ENCODE data around the gene MORN5.

The MORN5 gene

DNA sequence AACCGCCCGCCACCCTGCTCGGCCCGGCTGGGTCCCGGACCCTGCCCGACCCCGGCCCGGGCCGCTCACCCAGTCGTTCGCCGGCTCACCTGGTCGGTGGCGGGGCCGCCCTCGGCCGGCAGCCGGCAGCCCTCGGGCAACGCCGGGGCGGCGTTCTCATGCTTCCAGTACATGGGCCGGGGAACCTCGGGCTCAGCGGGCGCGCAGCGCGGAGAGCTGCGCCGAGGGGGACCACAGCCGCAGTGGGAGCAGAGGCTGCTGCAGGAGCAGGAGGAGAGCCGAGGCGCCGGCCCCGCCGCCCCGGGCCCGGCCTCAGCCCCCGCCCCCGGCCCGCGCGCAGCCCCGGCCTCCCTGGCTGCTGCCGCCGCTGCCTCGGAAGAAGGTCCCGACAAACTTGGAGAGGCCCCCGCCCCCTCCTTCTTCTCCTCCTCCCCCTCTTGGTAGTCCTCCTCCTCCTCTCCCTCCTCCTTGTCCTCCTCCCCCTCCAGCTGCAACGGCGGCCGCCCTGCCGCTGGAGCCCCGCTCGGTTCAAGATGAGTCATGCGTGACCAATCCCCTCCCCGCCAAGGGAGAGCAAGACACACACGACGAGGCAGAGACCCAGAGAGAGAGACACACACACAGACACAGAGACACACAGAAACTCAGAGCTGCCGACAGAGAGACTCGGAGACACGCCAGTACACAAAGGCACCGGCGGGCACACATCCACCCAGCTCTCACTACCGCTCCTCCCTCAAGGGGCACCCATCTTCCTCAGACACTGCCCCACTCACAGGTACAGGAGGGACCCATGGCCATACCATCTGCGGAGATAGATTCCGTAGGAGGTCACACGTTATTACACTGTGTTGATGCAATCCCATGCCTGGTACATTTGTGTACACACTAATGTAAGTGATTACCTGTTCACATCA, 69.1 kb downstream of the MORN5 start, which contains the start of gene LHX6:
Gene LHX6, minus strand, starts transcription at position 390 of the 917 bp plus-strand sequence. Its CDS starts 217 bp downstream, at position 173.
- TF ChIP-seq, protein P1, sequence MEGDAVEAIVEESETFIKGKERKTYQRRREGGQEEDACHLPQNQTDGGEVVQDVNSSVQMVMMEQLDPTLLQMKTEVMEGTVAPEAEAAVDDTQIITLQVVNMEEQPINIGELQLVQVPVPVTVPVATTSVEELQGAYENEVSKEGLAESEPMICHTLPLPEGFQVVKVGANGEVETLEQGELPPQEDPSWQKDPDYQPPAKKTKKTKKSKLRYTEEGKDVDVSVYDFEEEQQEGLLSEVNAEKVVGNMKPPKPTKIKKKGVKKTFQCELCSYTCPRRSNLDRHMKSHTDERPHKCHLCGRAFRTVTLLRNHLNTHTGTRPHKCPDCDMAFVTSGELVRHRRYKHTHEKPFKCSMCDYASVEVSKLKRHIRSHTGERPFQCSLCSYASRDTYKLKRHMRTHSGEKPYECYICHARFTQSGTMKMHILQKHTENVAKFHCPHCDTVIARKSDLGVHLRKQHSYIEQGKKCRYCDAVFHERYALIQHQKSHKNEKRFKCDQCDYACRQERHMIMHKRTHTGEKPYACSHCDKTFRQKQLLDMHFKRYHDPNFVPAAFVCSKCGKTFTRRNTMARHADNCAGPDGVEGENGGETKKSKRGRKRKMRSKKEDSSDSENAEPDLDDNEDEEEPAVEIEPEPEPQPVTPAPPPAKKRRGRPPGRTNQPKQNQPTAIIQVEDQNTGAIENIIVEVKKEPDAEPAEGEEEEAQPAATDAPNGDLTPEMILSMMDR (conservative IDR thresholded peaks at IDR 0.05): no peak
- H3K27ac ChIP-seq: no peak within 1 kb of the TSS; the same call in 1 of the 2 replicates

DNA sequence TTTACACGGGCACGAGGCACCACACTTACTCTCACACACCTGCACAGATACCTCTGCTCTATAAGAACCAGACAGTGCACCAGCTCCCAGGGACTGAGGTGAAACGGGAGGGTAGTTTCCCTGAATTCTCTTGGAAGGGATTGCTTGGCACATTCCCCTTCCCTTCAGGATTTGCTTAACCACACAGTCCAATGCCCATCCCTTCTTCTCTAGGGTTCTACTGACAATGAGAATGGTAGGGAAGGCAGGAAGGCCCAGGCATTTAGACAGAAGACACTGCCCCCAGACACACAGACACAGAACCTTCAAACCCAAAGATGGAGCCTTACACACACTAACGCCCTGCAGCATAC, 69.8 kb downstream of the MORN5 start:
- H3K27ac ChIP-seq: no peak overlapping the region
- TF ChIP-seq, protein P1 (conservative IDR thresholded peaks at IDR 0.05): no peak

DNA sequence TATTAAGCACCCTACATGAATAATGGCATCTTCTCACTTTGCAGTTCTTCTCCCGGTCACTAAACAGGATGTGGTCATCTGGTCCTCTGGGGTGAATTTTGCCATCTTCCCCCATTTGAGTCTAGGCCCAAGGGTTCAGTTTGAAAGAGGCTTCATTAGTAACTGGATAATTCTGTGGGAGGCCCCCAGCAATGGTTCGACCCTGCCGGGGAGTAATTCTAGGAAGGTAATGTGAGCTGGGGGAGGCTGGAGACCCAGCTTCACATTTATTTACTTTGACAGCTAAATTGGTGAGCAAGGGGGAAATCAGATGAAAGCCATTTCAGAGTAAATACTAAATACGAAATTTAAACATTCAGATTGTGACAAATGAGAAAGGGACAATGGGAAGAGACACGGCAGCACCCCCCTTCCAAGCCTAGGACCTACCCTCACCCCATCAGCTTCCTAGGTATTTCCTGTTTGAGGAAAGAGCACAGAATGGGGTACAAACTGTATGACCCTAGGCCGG, 73.1 kb downstream of the MORN5 start:
- TF ChIP-seq, protein P1 (conservative IDR thresholded peaks at IDR 0.05): no peak

DNA sequence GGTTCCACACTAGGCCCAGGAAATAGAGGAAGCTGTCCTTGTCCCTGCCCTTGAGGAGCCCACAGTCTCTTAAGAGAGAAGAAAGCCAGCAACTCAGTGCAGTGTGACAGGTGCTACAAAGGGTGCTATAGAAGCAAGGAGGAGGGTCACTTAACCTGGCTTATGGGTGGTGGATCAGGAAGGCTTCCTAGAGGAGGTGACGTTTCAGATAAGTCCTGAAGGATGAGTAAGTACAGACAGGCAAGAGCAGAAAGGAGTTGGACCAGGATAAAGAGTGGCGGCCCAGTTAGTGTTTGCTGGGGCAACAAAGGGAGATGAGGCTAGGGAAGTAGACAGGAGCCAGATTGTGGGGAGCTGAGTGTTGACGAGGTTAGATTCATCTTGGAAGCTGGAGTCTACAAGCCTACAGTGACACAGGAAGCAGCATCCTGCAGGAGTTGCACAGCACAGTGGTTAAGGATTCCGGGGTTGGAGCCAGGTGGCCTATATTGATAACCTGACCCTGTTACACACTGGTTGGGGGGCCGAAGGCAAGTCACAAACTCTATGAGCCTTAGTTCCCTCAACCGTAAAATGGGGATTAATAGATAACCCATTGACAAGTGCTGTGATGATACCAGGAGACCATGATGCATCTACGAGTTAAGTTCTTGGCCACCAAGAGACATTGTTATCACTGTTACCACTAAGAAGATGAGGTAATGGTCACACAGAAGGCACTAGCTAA, 74.5 kb downstream of the MORN5 start:
- TF ChIP-seq, protein P1 (conservative IDR thresholded peaks at IDR 0.05): no peak
- no peak overlapping the region for H3K27ac ChIP-seq

More for the DNA sequence above, 73.1 kb downstream of the MORN5 start:
- no peak overlapping the region for H3K27ac ChIP-seq

DNA sequence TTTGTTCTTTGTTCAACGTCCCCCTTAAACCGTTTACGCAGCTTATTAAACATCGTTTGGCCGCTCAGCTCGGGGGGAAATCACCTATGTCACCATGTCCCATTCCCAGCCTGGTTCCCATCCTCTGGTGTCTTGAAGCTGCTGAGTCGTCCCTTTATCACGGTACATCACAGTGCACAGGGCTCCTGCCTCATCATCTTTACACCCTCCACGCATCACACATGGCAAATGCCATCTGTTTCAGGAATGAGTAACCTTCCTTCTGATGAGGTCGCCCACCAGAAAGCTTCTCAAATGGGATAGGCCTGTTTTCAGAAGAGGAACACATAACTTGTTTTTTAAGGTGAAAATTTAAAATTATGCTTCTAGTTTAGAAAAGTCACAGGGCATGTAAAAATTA, 77.0 kb downstream of the MORN5 start:
- H3K27ac ChIP-seq: no peak overlapping the region
- TF ChIP-seq, protein P1 (conservative IDR thresholded peaks at IDR 0.05): no peak

DNA sequence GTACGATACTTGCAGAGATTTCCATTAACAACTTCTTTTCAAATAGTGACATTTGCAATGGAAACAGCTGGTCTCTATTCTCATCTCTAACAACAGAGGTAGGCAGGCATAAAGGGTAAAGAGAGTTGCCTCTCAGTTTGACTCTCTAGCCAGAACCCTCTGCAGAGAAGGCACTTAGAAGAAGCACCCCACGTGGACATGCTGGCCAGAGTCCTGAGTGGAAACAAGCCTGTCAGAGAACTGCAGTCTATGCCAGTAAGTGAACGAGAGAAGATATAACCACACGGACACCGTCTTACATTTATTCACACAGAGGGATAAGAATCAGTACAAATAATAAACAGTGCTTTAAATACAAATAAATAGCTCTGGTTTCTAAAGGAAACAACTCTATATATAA, 80.0 kb downstream of the MORN5 start:
- TF ChIP-seq, protein P1 (conservative IDR thresholded peaks at IDR 0.05): no peak
- no peak overlapping the region for H3K27ac ChIP-seq

DNA sequence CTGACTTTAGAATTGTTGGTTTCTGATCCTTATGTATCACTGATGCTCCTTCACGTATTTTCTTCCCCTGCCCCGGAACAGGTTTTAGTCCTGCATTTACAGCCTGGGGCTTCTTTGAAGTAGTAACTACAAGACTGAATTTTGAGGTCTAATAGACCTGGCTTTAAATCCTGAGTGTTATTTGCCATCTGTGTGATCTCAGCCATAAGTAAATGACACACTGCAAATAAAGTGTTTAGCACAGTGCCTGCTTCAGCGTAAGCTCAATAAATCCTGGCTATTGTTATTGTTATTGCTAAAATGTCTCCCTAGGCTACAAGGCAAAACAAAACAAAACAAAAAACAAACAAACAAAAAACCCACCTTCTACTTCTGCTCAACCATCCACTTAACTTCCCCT, 84.6 kb downstream of the MORN5 start:
- TF ChIP-seq, protein P1 (conservative IDR thresholded peaks at IDR 0.05): no peak
- no peak overlapping the region for H3K27ac ChIP-seq

All from VCaP (cell line).